GM19395 (cell line): ENCODE data around the gene OGFR.

Experiments
- ATAC-seq: cut with Tn5 transposase; IDR thresholded peaks from one replicate; pipeline ENCODE4 v1.9.1; 2021; ENCODE audit warnings: mild to moderate bottlenecking, moderate library complexity; ENCODE audit not compliant: unreplicated experiment

OGFR gene

GRCh38 chr20:62769346-62770071 is 35.1 kb upstream of the OGFR start:
- ATAC-seq, result no peak

- no peak for ATAC-seq
Observed at GRCh38 chr20:62770111-62770910, 34.3 kb upstream of the OGFR start.

GRCh38 chr20:62770916-62771315 is 33.7 kb upstream of the OGFR start:
- ATAC-seq, result no peak

GRCh38 chr20:62771396-62772102 is 33.1 kb upstream of the OGFR start:
- no peak for ATAC-seq

- ATAC-seq, result no peak
Observed at GRCh38 chr20:62772103-62772611, 32.5 kb upstream of the OGFR start.

GRCh38 chr20:62772619-62772989 is 32.0 kb upstream of the OGFR start:
- ATAC-seq, result no peak

- ATAC-seq, result no peak
Observed at GRCh38 chr20:62772990-62773844, 31.4 kb upstream of the OGFR start.

GRCh38 chr20:62773845-62774714 is 30.6 kb upstream of the OGFR start:
- ATAC-seq, result no peak

GRCh38 chr20:62774762-62775161 is 29.9 kb upstream of the OGFR start:
- no peak for ATAC-seq

GRCh38 chr20:62775206-62775605 is 29.4 kb upstream of the OGFR start:
- ATAC-seq, result no peak

GRCh38 chr20:62776035-62776691 is 28.5 kb upstream of the OGFR start:
- ATAC-seq, result no peak

GRCh38 chr20:62776692-62777527 is 27.7 kb upstream of the OGFR start:
- ATAC-seq, result no peak

- ATAC-seq, result no peak
Observed at GRCh38 chr20:62777528-62777830, 27.2 kb upstream of the OGFR start.

GRCh38 chr20:62778058-62778457 is 26.6 kb upstream of the OGFR start:
- no peak for ATAC-seq

- ATAC-seq, result no peak
Observed at GRCh38 chr20:62778601-62779416, 25.8 kb upstream of the OGFR start.

GRCh38 chr20:62779417-62779685 is 25.3 kb upstream of the OGFR start:
- no peak for ATAC-seq

GRCh38 chr20:62780204-62780603 is 24.4 kb upstream of the OGFR start:
- no peak for ATAC-seq

- ATAC-seq, result no peak
Observed at GRCh38 chr20:62780696-62781095, 23.9 kb upstream of the OGFR start.
